SKM-1 (cell line): Measurements from ENCODE around the gene TMEM121B.

Source experiments
- DNase-seq: peaks from one replicate; lab custom pipeline; 2025; ENCODE audit not compliant: unreplicated experiment; lab: John Stamatoyannopoulos, UW

TMEM121B gene

DNA sequence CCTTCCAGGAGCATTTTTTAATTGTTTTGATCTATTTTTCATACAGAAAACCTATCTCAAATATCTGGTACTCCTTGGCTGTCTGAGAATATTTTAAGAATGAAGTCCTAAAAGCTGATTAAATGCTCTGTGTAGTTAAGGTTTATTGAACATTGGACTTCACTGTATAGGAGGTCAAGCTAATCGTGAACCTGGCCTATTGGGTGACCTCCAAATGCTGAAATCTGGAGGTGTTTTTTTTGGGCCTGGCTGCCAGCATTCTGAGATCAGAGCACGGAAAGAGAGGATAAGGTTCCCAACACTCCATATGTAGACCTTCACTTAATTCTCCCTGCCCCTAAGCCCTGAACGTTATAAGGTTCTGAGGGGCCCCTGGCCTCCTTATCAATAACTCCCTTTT lies 28.1 kb downstream of the TMEM121B start:
- no peak for DNase-seq

DNA sequence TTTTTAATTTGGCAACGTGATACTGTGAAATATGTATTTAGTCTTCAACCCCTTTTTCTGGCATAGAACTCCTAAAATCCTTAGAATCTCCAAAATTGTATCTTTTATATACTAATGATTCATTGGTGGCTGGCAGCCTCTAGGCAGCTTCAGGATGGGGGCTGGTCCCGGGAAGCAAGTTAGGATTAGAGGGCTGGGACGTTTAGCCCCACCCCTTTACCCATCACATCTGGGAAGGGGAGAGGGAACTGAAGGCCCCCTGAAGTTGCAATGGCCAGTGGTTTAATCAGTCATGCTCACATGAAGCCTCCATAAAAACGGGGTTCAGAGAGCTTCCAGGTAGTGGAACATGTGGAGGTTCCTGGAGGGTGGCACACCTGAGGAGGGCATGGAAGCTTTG lies 29.3 kb downstream of the TMEM121B start:
- no peak for DNase-seq

DNA sequence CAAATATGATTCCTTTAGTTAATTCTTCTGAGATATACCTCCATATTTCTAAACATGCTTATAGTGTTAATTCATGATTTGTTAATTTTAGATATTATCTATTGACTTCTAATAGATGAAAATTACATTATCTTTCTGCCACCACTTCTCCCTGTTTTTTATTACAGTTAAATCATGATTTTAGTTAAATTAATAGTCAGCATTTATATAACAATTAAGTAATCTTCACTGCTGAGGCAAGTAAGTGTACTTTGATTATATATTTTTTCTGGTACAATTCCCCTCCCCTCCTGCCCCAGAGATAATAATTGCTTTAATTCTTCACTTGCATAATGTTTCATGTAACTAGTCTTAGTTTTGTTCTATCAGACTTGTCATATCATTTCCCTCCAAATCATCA lies 30.6 kb downstream of the TMEM121B start:
- DNase-seq: no peak

DNA sequence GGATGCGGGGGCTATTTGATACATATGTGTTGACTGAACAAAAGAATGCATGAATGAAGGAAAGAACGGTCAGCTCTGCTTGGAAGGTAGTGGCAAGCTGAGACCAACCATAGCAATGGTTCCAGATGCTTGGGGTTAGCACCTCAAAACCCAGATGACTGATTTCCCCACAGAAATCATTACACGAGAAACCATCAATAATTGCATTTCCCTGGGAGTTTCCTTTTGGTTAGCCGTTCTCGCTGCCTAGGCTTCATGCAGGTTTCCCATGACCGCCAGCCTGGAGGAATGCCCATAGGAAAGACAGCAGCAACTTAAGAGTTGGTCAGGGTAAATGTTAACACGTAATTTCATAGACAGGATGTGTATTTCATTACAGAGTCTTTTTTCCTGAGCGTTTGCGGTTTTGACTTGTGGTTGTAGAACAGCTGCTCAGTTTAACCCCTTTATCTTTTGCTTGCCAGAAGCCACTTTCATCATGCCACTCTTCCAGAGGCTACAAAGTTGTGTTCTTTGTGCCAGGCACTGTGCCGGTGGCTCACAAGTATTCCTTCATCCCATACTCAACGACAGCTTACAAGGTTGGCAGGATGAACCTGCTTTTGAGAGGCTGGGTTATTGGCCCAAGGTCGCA lies 33.5 kb downstream of the TMEM121B start:
- DNase-seq: peak; percentile 69

DNA sequence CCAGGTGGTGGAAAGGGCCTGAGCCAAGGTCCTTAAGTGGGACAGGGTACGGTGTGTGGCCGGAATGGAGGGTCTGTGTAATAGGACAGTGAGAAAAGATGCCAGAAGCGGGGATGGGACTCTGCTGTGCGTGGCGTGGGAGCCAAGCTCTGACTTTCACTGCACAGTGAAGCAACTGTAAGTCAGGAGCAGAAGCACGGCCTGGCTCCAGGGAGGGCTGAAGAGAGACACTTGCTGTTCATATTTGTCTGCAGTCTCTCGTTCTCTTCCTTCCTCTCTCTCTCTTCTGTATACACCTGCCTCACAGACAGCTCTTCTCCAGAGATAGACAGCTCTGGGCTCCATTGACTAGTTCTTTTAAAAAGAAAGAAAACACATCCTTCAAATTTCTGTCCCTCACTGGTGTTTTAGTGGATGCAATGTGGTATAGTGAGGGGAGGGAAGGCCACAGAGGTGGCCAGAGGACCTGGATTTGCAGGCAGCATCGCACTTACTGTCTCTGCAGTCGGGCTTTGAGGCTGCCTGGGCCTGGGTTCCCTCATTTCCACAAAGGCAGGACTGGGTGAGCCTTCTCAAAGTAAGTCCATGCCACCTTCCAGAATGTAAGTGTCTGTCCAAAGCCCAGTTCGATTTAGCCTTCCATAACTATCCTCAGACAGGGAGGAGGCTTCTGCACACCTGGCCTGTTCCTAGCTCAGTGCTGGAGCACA lies 34.2 kb downstream of the TMEM121B start:
- DNase-seq: no peak

DNA sequence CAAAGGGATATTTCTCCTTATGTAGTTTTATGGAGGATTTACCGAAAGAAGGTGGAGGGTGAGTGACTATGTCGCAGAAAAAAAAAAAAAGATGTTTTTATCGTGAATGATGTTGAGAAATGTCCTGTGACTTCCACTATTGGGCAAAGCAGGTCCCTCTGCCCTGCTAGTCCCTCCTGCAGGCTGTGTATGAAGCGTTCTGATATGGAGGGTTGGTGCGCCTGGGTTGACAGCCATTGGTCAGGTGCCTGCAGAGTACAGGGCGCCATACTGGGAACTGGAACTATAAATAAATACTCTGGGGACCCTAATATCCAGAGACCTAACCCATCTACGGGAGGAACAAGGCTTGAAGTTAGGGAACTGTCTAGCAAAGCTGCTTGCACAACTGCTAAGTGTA lies 34.9 kb downstream of the TMEM121B start:
- no peak for DNase-seq

DNA sequence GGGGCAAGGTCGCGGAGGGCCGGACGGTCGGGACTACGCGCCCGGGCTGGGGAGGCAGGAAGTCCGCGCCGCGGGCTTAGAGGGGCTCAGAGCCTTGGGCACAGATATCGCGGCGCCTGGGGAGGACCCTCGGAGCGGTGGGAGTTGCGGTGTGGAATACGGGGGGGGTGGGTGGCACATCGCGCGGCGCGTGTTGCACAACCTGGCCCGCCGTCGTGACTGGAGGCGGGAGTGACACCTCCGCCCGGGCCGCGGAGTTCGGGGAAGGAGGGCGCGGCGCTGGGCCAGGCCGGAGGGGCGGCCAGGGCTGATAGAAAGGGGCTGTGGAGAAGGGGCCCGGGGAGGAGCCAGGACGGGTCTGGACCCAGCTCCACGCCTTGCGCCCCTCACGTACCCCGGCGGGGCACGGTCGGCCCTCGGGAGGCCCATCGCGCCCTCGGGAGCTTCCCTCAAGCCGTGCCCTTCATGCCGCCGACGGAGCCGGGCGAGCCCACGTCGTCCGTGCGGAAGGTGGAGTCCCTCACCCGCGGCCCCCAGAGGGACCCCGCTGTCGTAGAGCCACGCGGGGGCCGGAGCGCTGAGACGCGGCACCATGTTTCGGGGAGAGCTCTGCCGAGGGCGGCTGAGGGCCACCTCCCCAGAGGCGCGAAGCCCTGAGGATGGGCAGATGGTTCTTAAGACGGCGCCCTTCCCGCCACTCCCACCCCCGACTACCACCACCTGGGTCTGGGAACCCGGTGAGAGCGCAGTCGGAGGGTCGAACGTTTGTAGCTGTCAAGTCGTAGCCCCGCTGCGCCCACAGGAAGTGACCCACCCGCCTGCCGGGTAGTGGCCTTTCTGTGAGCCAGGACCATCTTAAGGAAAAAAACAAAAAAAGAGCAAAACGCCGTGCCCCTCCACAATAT lies 35.6 kb downstream of the TMEM121B start:
- no peak for DNase-seq

DNA sequence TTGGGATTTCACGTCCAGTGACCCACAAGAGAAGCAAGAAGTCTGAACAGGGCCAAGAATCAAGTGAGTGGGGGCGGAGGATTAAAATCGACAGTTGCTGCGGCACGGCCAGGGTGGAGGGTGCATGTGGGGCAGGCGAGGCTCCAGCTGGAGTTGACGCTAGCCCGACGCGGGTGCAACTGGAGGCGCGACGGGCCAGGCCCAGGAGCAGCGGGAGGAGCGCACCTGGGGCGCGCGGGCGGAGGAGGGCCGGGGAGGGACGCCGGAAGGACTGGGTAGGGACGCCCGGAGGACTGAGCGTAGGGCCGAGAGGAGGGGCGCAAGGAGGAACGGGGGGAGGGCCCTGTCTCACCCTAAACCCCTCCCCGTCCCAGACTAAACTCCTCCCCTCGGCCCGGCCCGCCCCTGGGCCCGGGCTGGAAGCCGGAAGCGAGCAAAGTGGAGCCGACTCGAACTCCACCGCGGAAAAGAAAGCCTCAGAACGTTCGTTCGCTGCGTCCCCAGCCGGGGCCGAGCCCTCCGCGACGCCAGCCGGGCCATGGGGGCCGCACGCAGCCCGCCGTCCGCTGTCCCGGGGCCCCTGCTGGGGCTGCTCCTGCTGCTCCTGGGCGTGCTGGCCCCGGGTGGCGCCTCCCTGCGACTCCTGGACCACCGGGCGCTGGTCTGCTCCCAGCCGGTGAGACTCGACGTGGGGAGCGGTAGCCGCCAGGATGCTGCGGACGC lies 36.4 kb downstream of the TMEM121B start, which contains the start of gene IL17RA:
TSS of gene IL17RA (plus strand) at position 447 of the 723 bp plus-strand sequence. CDS start at position 539, 92 bp downstream.
- DNase-seq: peak; percentile 95

DNA sequence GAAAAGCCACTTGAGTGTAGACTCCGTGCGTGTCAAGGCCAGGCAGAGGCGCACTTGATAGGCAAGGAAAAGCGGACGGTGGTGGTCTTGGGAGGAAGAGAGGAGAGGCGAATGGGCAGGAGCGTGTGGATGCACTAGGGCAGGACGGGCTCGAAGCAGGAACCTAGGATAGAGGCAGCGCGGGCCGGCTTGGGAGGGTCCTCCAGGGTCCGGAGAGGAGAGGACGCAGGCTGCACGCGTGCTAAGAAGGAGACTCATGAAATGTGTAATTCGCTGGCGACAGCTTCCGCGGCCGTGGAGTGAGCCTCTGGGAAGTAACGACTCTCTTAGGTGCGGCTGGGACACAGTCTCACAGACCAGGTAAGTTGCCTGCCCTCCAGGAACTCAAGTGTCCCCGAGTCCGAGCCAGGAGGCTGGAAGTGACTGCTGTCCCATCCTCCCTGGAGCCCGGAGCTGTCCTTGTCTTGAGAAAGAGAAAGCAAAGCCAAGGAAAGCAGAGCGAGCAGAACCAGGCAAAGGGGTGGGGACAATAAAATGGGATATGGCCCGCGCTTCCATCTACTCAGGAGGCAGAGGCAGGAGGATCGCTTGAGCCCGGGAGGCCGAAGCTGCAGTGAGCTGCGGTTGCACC lies 37.2 kb downstream of the TMEM121B start:
- DNase-seq: no peak

DNA sequence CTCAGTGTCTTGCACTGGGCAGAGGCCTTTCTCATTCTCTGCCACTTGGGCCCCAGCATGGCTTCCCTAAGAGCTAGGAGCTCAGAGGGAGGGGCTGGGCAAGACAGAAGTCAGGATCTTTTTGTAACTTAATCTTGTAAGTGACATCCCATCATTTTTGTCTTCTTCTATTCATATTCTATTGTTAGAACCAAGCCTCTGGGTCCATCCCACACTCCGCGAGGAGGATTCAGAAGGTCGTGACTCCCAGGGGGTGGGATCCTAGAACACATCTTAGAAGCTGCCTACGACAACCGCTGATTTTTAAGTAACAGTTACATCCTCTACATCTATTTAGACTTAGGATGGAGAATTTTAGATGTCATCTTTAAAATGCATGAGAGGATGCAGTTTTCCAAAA lies 37.9 kb downstream of the TMEM121B start:
- DNase-seq: no peak

DNA sequence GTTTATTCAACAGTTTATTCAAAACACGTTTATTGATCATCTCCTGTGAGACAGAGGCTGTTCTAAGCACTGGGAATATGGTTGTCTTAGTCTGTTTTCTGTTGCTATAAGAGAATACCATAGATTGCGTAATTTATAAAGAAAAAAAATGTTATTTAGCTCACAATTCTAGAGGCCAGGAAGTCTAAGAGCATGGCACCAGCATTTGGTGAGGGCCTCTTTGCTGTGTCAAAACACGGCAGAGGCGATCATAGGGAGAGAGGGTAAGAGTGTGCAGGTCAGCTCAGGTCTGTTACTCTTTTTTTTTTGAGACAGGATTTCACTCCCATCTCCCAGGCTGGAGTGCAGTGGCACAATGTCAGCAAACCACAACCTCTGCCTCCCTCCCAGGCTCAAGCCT lies 41.6 kb downstream of the TMEM121B start:
- DNase-seq: no peak

DNA sequence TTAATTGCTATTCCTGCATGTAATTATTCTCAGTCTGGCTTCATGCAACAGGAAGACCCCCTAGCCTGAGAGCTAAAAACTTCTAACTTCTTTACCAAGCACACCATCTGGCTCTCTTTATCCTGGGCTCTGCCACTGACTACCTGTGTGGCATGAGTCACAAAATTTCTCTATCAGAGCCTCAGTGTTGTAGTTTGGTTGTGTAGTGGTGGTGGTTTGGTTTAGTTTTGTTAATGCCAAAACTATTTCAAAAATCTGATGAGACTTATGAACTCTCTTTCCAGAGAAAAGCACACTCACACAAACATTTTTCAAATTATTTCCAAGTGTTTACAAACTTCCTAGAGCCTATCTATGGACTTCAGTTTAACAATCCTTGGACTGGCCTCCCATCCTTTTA lies 43.9 kb downstream of the TMEM121B start:
- no peak for DNase-seq

DNA sequence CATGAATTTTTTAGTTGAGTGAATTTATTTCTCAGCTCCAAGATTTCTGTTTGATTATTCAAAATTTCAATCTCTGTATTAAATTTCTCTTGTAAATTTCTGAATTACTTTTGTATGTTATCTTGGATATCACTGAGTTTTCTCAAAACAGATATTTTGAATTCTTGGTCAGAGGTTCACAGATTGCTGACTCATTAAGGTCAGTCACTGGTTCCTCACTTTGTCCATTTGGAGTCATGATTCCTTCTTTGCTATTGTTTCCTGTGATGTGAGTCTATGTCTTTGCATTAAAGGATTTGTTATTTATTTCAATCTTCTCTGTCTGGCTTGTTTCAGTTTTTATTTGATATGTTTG lies 46.5 kb downstream of the TMEM121B start:
- no peak for DNase-seq

DNA sequence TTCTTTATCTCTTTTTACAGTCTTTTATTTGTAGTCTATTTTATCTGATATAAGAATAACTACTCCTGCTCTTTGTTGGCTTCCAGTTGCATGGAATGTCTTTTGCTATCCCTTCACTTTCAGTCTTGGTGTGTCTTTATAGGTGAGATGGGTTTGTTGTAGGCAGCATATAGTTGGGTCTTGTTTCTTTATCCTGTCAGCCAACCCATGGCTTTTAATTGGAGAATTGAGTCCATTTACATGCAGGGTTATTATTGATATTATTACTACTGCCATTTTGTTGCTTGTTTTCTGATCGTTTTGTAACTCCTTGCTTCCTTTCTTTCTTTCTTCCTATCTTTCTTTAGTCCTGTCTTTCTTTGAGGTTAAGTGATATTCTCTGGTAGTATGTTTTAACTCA lies 48.3 kb downstream of the TMEM121B start:
- no peak for DNase-seq
